ENCODE measurements around the gene NHEJ1.

NHEJ1 gene

GRCh38 chr2:219122202-219122980, 38.2 kb downstream of the NHEJ1 start:
- no peak for DNase-seq

- no peak for DNase-seq
Observed at GRCh38 chr2:219120082-219120481, 40.5 kb downstream of the NHEJ1 start.

- peak; percentile 47 for DNase-seq
Observed at GRCh38 chr2:219119422-219120043, 41.1 kb downstream of the NHEJ1 start.

- no peak for DNase-seq
Observed at GRCh38 chr2:219118504-219118903, 42.1 kb downstream of the NHEJ1 start.

- no peak for DNase-seq
Observed at GRCh38 chr2:219116776-219117646, 43.6 kb downstream of the NHEJ1 start.

- DNase-seq: no peak
Observed at GRCh38 chr2:219112651-219113338, 47.8 kb downstream of the NHEJ1 start.

- DNase-seq: no peak
Observed at GRCh38 chr2:219112062-219112406, 48.6 kb downstream of the NHEJ1 start.

- DNase-seq: peak; percentile 38
Observed at GRCh38 chr2:219111375-219112061, 49.1 kb downstream of the NHEJ1 start.

- no peak for DNase-seq
Observed at GRCh38 chr2:219109471-219109870, 51.1 kb downstream of the NHEJ1 start.

GRCh38 chr2:219107758-219108157, 52.9 kb downstream of the NHEJ1 start:
- DNase-seq: no peak

GRCh38 chr2:219106251-219106650, 54.4 kb downstream of the NHEJ1 start:
- DNase-seq: no peak

GRCh38 chr2:219104107-219105035, 56.2 kb downstream of the NHEJ1 start:
- peak; percentile 26 for DNase-seq

GRCh38 chr2:219099329-219099728, 61.3 kb downstream of the NHEJ1 start:
- DNase-seq: no peak

- DNase-seq: no peak
Observed at GRCh38 chr2:219095406-219095935, 65.1 kb downstream of the NHEJ1 start.

GRCh38 chr2:219094171-219094570, 66.4 kb downstream of the NHEJ1 start:
- no peak for DNase-seq

- DNase-seq: no peak
Observed at GRCh38 chr2:219090436-219091299, 69.9 kb downstream of the NHEJ1 start.

GRCh38 chr2:219089330-219089729, 71.3 kb downstream of the NHEJ1 start:
- DNase-seq: no peak

- DNase-seq: no peak
Observed at GRCh38 chr2:219087848-219088247, 72.8 kb downstream of the NHEJ1 start.

GRCh38 chr2:219087361-219087760, 73.3 kb downstream of the NHEJ1 start:
- DNase-seq: no peak

GRCh38 chr2:219086196-219086595, 74.4 kb downstream of the NHEJ1 start:
- DNase-seq: no peak

Measured in NCI-H146 (cell line).